Liver (tissue), 9 donors: ENCODE data around the gene SLC9A3. TPM values are rescaled to one million over a fixed set of nuclear protein-coding genes. Genes with fewer than 3 reads are reported as not detected.

Experiments
- DNase-seq: peaks from one replicate; pipeline ENCODE4 v3.0.0-alpha.2; 2017; ENCODE audit warnings: low spot score
- H3K27ac ChIP-seq, 2 donors: one replicate each; pipeline ENCODE4 v1.7.0; 2013; ENCODE audit warnings: inconsistent platforms in 2 of 2, low read length in 2 of 2, control low read depth in 1 of 2, low read depth in 1 of 2, mild to moderate bottlenecking in 1 of 2
- H3K27me3 ChIP-seq, 4 donors: one replicate each; pipeline versions ENCODE4 v1.6.1 to v1.7.0; 2013; ENCODE audit warnings: low read length in 3 of 4, inconsistent platforms in 1 of 4, mild to moderate bottlenecking in 1 of 4, moderate library complexity in 1 of 4; ENCODE audit not compliant: control insufficient read depth in 4 of 4, insufficient read depth in 4 of 4
- H3K36me3 ChIP-seq, 4 donors: one replicate each; pipeline versions ENCODE4 v1.6.1 to v1.7.0; 2013; ENCODE audit warnings: low read length in 3 of 4, mild to moderate bottlenecking in 3 of 4, low read depth in 1 of 4, moderate library complexity in 1 of 4; ENCODE audit not compliant: control insufficient read depth in 4 of 4, insufficient read depth in 3 of 4
- H3K4me1 ChIP-seq, 4 donors: one replicate each; pipeline versions ENCODE4 v1.6.1 to v1.7.0; 2013; ENCODE audit warnings: low read length in 3 of 4, mild to moderate bottlenecking in 3 of 4, moderate library complexity in 1 of 4; ENCODE audit not compliant: control insufficient read depth in 4 of 4, insufficient read depth in 4 of 4
- H3K4me3 ChIP-seq, 3 donors: one replicate each; pipeline versions ENCODE4 v1.6.1 to v1.7.0; 2013; ENCODE audit warnings: low read length in 3 of 3, control low read depth in 1 of 3, low read depth in 1 of 3, mild to moderate bottlenecking in 1 of 3
- H3K9ac ChIP-seq, 2 donors: one replicate each; pipeline ENCODE4 v1.7.0; 2013; ENCODE audit warnings: low read length in 2 of 2, mild to moderate bottlenecking in 2 of 2, moderate library complexity in 2 of 2, control low read depth in 1 of 2, low read depth in 1 of 2
- H3K9me3 ChIP-seq, 4 donors: one replicate each; pipeline versions ENCODE4 v1.6.1 to v1.7.0; 2013; ENCODE audit warnings: low read length in 3 of 4; ENCODE audit not compliant: control insufficient read depth in 4 of 4
- EGR1 ChIP-seq, 2 donors: IDR thresholded peaks; 2 replicates each; pipeline ENCODE4 v1.6.1; 2016 to 2018; ENCODE audit warnings: antibody characterized with exemption in 2 of 2, low read depth in 2 of 2
- FOXA1 ChIP-seq: IDR thresholded peaks from 2 replicates; pipeline ENCODE4 v1.6.1; 2016; ENCODE audit warnings: antibody characterized with exemption
- GABPA ChIP-seq, 2 donors: IDR thresholded peaks in 1 of 2; conservative IDR thresholded peaks in 1 of 2; 2 replicates each; pipeline ENCODE4 v1.6.1; 2016; ENCODE audit warnings: antibody characterized with exemption in 2 of 2, mild to moderate bottlenecking in 1 of 2, moderate library complexity in 1 of 2
- HNF4A ChIP-seq, 2 donors: conservative IDR thresholded peaks; 2 replicates each; pipeline ENCODE4 v1.6.1; 2016; ENCODE audit warnings: antibody characterized with exemption in 2 of 2, mild to moderate bottlenecking in 2 of 2
- NR2F2 ChIP-seq: IDR thresholded peaks from 2 replicates; pipeline ENCODE4 v1.6.1; 2016; ENCODE audit warnings: antibody characterized with exemption
- RAD21 ChIP-seq, 2 donors: IDR thresholded peaks; 2 replicates each; pipeline ENCODE4 v1.6.1; 2016; ENCODE audit warnings: antibody characterized with exemption in 2 of 2, mild to moderate bottlenecking in 2 of 2
- TAF1 ChIP-seq: conservative IDR thresholded peaks from 2 replicates; pipeline ENCODE4 v1.6.1; 2016; ENCODE audit warnings: antibody characterized with exemption, mild to moderate bottlenecking
- YY1 ChIP-seq: IDR thresholded peaks from 2 replicates; pipeline ENCODE4 v1.6.1; 2016; ENCODE audit warnings: antibody characterized with exemption, mild to moderate bottlenecking
- whole genome bisulfite sequencing: extraction: QIAGEN DNeasy Blood & Tissue Kit; methylation state at CpG from one replicate; pipeline ENCODE4 v1.1.7; 2013; 5-methylcytosine and 5-hydroxymethylcytosine counted together
- polyA plus RNA-seq, 2 donors: library from polyadenylated mRNA; stranded (reverse) in 1 of 2; unstranded in 1 of 2; fragments of 200-250 nt in 1 of 2; fragments of >200 nt in 1 of 2; fragmentation: Nextera tagmentation in 1 of 2; extraction: Ambion mirVana in 1 of 2; gene quantifications; one replicate each; pipeline versions ENCODE4 v1.2.1 to v1.2.3, GENCODE V29; 2013 to 2015
- total RNA-seq, 2 donors: library from RNA; depleted of rRNA; stranded (reverse); fragments of >200 nt; gene quantifications; one replicate each; pipeline ENCODE4 v1.2.3, GENCODE V29; 2014
- TF ChIP-seq, protein P1 (sequence below): IDR thresholded peaks from 2 replicates; pipeline ENCODE4 v1.6.1; 2016; ENCODE audit warnings: antibody characterized with exemption
- TF ChIP-seq, protein P2 (sequence below): IDR thresholded peaks from 2 replicates; pipeline ENCODE4 v1.6.1; 2016; ENCODE audit warnings: antibody characterized with exemption
- TF ChIP-seq, protein P3 (sequence below): fragments of 150-350 bp; IDR thresholded peaks from 2 replicates; pipeline ENCODE4 v1.5.1; 2017; ENCODE audit warnings: improper control_type of control experiment, low read depth, low read length; ENCODE audit not compliant: missing input control
- TF ChIP-seq, protein P4 (sequence below): IDR thresholded peaks from 2 replicates; pipeline ENCODE4 v1.6.1; 2016; ENCODE audit warnings: antibody characterized with exemption, mild to moderate bottlenecking
- TF ChIP-seq, protein P5 (sequence below): IDR thresholded peaks from 2 replicates; pipeline ENCODE4 v1.6.1; 2016; ENCODE audit warnings: antibody characterized with exemption
- donor health status: healthy.
- donor health status: healthy.
- donor health status: healthy.
- donor health status: healthy.
- donor health status: healthy.

The SLC9A3 gene
- total and polyA plus RNA-seq, 4 donors = 0.31 to 1.0 (median 0.67) TPM

DNA sequence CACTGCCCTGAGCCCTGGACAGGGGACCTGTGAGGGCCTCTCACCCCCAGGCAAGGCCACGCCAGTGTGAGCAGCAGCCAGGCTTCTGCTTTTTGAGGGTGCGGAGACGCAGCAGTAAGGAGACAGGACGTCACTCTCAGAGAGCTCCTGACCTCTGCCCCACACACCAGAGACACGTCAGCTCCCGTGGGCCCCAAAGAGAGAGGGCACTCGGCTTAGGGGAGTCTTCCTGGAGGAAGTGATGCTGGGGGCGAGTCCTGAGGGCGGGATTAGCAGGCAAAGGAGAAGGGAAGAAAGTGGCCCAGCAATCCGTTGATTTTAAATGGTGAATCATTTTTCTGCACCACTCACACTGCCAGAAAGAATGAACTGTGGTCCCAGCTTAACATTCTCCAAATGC, 24.0 kb upstream of the SLC9A3 start:
- TF ChIP-seq, protein P1, sequence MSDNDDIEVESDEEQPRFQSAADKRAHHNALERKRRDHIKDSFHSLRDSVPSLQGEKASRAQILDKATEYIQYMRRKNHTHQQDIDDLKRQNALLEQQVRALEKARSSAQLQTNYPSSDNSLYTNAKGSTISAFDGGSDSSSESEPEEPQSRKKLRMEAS = no peak
- TF ChIP-seq, protein P2, sequence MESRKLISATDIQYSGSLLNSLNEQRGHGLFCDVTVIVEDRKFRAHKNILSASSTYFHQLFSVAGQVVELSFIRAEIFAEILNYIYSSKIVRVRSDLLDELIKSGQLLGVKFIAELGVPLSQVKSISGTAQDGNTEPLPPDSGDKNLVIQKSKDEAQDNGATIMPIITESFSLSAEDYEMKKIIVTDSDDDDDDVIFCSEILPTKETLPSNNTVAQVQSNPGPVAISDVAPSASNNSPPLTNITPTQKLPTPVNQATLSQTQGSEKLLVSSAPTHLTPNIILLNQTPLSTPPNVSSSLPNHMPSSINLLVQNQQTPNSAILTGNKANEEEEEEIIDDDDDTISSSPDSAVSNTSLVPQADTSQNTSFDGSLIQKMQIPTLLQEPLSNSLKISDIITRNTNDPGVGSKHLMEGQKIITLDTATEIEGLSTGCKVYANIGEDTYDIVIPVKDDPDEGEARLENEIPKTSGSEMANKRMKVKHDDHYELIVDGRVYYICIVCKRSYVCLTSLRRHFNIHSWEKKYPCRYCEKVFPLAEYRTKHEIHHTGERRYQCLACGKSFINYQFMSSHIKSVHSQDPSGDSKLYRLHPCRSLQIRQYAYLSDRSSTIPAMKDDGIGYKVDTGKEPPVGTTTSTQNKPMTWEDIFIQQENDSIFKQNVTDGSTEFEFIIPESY = no peak
- TF ChIP-seq EGR1 (IDR thresholded peaks at IDR 0.05; ENCODE audit: low read depth in 2 of 2) (no peak), HNF4A (conservative IDR thresholded peaks at IDR 0.05) (no peak), FOXA1 (no peak), YY1 (no peak), NR2F2 (no peak), TAF1 (no peak), RAD21 (IDR thresholded peaks at IDR 0.05) (no peak)
- TF ChIP-seq, protein P3, sequence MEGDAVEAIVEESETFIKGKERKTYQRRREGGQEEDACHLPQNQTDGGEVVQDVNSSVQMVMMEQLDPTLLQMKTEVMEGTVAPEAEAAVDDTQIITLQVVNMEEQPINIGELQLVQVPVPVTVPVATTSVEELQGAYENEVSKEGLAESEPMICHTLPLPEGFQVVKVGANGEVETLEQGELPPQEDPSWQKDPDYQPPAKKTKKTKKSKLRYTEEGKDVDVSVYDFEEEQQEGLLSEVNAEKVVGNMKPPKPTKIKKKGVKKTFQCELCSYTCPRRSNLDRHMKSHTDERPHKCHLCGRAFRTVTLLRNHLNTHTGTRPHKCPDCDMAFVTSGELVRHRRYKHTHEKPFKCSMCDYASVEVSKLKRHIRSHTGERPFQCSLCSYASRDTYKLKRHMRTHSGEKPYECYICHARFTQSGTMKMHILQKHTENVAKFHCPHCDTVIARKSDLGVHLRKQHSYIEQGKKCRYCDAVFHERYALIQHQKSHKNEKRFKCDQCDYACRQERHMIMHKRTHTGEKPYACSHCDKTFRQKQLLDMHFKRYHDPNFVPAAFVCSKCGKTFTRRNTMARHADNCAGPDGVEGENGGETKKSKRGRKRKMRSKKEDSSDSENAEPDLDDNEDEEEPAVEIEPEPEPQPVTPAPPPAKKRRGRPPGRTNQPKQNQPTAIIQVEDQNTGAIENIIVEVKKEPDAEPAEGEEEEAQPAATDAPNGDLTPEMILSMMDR = no peak
- WGBS = 46% methylated on average over 10 of the region's 10 CpGs
- Histone ChIP-seq H3K9me3 (no peaks in the 10 kb centered on the region), H3K9ac (no peak overlapping the region), H3K27ac (no peak overlapping the region), H3K36me3 (no peaks in the 10 kb centered on the region), H3K4me3 (no peak overlapping the region), H3K4me1 (peaks cover 0 to 3% (median 0%) of the 10 kb centered on the region in 4 donors), H3K27me3 (peaks cover 0 to 3% (median 0%) of the 10 kb centered on the region in 4 donors)
- DNase-seq = no peak

DNA sequence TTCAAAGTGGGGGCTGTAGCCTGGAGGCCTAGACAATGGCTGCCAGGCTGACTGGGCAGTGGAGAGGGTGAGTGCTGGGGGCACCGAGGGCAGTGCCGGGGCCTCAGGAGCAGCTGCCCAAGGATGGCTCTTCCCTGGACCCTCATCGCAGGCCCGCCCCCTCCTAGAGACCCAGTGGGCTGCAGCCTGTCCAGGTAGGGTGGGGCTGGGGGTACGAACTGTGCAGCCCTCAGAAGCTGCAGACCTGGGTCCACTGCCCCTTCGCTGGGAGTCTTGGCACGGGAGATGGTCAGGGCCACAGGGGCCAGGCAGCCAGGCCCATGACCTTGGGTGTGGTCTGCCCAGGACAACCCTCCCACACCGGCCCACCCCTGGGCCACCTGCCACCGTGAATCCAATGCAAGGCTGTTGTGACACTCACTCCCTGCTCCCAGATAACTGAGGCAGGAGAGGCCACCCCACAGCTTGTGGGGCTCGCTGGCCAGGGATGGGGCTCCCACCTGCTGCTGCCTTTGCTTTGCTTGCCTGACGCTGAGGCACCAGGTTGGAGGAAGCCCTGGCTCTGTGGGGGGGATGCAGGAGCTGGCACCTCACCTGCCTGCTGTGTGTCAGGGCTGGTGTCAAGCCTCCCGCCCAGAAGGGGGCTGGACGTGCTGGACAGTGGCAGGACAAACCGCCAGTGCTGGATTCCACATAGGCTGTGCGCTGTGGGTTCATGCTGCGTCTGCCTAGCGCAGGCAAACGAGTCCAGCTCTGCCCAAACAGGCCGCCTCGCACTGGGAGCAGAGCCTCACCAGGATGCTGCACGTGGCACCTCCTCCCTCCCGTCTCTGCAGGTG, 23.1 kb upstream of the SLC9A3 start:
- H3K36me3 ChIP-seq = no peaks in the 10 kb centered on the region
- H3K9ac ChIP-seq = no peak overlapping the region
- TF ChIP-seq TAF1 (no peak), GABPA (IDR thresholded peaks at IDR 0.05 in 1 of 2, conservative IDR thresholded peaks at IDR 0.05 in 1 of 2) (no peak), RAD21 (IDR thresholded peaks at IDR 0.05) (no peak), FOXA1 (no peak), EGR1 (IDR thresholded peaks at IDR 0.05; ENCODE audit: low read depth in 2 of 2) (no peak)
- TF ChIP-seq, protein P4, sequence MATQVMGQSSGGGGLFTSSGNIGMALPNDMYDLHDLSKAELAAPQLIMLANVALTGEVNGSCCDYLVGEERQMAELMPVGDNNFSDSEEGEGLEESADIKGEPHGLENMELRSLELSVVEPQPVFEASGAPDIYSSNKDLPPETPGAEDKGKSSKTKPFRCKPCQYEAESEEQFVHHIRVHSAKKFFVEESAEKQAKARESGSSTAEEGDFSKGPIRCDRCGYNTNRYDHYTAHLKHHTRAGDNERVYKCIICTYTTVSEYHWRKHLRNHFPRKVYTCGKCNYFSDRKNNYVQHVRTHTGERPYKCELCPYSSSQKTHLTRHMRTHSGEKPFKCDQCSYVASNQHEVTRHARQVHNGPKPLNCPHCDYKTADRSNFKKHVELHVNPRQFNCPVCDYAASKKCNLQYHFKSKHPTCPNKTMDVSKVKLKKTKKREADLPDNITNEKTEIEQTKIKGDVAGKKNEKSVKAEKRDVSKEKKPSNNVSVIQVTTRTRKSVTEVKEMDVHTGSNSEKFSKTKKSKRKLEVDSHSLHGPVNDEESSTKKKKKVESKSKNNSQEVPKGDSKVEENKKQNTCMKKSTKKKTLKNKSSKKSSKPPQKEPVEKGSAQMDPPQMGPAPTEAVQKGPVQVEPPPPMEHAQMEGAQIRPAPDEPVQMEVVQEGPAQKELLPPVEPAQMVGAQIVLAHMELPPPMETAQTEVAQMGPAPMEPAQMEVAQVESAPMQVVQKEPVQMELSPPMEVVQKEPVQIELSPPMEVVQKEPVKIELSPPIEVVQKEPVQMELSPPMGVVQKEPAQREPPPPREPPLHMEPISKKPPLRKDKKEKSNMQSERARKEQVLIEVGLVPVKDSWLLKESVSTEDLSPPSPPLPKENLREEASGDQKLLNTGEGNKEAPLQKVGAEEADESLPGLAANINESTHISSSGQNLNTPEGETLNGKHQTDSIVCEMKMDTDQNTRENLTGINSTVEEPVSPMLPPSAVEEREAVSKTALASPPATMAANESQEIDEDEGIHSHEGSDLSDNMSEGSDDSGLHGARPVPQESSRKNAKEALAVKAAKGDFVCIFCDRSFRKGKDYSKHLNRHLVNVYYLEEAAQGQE = no peak
- TF ChIP-seq, protein P2 = no peak
- TF ChIP-seq, protein P1 = no peak
- TF ChIP-seq, protein P5, sequence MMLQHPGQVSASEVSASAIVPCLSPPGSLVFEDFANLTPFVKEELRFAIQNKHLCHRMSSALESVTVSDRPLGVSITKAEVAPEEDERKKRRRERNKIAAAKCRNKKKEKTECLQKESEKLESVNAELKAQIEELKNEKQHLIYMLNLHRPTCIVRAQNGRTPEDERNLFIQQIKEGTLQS = no peak

More for the DNA sequence above, 23.1 kb upstream of the SLC9A3 start:
- no peaks in the 10 kb centered on the region for H3K9me3 ChIP-seq
- no peak for DNase-seq
- H3K27me3 ChIP-seq = peaks cover 0 to 3% (median 0%) of the 10 kb centered on the region in 4 donors
- WGBS = 72% methylated on average over 22 of the region's 22 CpGs
- peaks cover 0 to 3% (median 0%) of the 10 kb centered on the region in 4 donors for H3K4me1 ChIP-seq
- H3K4me3 ChIP-seq = no peak overlapping the region
- no peak overlapping the region for H3K27ac ChIP-seq
